ENCODE data around the gene SMIM41.

Gene SMIM41

DNA sequence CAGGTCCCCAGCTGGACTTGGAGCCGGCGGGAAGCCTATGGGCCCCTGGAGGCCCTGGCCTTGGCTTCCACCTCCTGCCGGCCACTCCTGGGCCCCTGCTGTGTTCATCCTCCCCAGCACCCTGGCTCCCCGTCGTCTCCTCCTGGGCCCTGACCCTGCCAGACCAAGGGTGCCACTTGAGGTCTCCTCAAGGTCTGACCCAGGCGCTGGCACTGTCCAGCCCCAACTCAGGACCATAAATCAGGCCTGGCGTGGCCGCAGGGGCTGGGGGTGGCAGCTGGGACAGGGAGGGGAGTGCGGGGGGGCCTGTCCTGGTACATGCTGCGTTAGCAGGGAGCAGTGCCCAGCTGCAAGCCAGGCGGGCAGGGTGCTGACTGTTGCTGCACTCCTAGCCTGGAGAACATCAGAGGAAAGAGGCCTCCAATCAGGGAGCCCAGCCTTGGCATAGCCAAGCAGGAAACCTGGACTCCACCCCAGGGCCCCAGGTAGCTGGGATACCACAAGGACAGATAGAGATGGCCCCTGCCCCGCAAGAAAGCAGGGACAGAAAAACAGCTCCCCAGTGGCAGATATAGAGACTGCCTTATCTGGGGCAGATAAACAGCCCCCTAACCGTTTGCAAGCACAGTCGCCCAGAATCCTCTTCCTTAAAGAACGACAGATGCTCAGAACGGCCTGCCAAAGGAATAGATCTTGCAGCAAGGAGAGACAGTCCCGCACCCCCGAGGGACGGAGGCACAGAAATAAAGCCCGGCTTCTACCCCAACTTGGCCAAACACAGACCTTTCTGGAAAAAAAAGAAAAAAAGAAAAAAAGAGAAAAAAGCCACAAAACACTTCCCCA is 16.2 kb upstream of the SMIM41 start:
- no peak for DNase-seq

GRCh38 chr12:52063981-52064649 is 15.4 kb upstream of the SMIM41 start:
- DNase-seq, result no peak

DNA sequence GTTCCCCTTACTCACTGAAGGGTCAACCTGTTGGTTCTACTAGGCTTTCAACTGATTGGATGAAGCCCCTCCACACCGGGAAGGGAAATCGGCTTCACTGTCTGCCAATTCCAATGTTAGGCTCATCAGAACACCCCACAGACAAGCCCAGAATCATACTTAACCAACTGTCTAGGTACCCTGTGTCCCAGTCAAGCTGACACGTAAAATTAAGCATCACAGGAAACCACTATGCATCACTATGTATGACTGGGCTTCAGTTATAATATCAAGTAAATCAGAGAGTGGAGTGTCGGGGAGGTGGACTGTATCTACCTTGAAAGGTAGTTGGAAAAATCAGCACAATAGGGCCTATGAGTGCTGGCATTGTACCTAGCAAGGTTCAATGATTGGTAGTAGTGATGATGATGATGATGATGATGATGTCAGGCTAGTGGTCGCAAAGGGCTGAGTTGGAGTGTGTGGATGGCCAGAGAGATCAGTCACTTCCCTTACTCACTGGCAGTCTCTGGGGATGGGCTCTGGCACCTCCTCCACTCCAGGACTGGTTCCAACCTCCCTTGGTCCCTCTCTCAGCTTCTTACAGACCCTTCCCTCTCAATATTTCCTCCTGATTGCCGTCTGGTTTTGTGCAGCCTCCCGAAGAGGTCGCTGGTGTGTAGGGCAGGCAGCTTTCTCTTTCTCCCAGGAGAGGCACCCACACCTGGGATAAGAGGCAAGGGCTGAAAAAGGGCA is 13.0 kb upstream of the SMIM41 start:
- DNase-seq, result no peak

- DNase-seq, result no peak
Measured at GRCh38 chr12:52067081-52067374, 12.5 kb upstream of the SMIM41 start.

- peak; percentile 67 for DNase-seq
Measured at GRCh38 chr12:52069327-52070184, 9.9 kb upstream of the SMIM41 start, which contains the start of gene ATG101. ATG101 (plus strand) TSS chr12:52069978; CDS start chr12:52073651, 3,673 bp downstream.

DNA sequence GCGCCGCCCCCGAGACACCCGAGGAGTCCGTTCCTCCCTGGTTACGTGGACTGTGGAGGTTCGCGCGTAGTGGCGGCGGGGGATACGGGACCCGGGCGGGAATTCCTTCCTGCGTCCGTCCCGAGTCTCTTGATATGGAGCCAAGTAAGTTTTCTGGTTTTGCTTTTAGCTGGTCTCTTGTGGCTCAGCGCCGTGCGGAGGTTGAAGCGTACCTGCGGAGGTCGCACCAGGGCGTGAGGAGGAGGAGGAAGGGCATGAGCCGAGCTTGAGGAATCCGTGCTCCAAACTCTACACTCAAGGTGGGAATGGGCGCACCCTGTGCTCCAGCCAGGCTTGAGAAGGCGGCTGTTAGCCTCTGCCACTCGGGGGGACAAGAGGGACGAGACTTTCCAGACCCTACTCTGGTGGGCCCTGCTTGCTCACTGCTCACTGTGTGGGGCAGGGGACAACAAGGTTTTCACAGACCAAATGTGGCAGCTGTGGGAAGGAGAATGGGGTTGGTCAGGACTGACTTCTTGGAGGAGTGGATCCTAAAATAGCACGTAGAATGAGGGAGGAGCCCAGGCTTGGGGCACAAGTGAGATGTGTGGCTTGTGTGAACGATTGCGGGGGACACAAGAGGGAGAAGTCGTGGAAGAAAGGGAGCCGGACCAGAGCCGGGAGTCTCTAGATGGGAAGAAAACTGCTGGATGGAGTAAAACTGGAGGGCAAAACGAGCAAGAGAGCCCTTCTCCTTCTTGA is 9.1 kb upstream of the SMIM41 start:
- DNase-seq, result no peak

DNA sequence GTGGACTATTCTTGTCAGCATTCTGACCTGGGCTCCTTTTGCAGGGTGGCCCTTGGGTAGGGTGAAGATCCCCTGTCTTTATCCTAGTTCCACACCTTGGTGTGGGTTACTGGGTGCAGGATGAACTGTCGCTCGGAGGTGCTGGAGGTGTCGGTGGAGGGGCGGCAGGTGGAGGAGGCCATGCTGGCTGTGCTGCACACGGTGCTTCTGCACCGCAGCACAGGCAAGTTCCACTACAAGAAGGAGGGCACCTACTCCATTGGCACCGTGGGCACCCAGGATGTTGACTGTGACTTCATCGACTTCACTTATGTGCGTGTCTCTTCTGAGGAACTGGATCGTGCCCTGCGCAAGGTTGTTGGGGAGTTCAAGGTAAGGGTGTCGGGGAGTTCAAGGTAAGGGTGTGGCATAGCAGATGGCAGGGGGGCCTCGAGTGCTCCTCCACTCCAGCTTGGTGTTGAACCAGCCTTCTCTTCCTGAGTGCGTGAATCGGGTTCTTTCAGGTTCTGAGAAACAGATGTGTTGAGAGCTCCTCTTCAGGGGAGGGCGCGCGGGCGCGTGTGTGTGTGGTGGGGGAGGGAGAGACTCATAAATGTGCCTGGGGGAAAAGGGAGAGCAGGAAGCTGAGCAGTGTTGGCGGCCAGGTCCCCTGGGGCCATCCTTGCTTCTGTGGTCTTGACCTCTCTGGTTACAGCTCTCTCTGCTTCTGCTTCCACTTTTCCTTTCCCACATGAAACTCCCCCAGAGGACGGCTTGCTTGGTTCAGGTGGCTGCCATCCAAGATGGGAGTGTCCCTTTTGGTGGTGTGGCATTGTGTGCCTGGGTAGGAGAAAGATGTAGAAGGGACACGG is 5.7 kb upstream of the SMIM41 start:
- peak; percentile 9 for DNase-seq

DNA sequence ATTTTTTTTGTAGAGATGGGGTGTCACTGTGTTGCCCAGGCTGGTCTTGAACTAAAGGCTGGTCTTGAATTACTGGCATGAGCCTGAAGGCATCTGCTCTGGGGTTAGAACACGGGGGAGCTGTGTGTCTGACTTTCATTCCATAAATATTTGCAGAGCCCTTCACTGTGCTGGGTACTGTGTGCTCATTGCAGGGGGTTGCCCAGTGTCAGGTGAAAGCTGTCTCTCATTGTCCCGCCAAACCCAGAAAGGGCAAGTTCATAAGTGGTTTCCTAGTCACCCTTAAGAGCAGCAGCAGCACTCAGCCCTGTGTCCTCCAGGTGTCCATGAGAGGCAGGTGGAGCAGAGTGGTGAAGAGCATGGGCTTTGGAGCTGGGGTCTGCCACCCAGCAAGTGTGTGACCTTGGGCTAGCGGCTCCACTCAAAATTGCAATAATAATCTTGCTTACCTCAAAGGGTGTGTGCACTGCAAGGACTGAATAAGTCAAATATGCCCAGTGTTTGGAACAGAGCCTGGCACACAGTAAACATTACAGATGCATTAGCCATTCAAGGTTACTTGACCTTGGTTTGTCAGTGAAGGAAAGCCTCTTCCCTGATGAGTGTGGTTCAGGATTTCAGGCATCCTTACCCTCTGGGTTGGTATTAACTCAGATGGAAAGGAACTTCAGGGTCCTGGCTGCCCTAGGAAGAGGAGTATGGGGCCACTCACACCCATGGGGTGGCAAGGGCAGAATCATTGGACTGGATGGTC is 4.4 kb upstream of the SMIM41 start:
- DNase-seq, result no peak

DNA sequence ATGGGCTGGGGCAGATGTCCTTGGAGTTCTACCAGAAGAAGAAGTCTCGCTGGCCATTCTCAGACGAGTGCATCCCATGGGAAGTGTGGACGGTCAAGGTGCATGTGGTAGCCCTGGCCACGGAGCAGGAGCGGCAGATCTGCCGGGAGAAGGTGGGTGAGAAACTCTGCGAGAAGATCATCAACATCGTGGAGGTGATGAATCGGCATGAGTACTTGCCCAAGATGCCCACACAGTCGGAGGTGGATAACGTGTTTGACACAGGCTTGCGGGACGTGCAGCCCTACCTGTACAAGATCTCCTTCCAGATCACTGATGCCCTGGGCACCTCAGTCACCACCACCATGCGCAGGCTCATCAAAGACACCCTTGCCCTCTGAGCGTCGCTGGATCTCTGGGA is 2.7 kb upstream of the SMIM41 start:
- DNase-seq, result no peak

- no peak for DNase-seq
Measured at GRCh38 chr12:52078276-52078675, 1.2 kb upstream of the SMIM41 start.

DNA sequence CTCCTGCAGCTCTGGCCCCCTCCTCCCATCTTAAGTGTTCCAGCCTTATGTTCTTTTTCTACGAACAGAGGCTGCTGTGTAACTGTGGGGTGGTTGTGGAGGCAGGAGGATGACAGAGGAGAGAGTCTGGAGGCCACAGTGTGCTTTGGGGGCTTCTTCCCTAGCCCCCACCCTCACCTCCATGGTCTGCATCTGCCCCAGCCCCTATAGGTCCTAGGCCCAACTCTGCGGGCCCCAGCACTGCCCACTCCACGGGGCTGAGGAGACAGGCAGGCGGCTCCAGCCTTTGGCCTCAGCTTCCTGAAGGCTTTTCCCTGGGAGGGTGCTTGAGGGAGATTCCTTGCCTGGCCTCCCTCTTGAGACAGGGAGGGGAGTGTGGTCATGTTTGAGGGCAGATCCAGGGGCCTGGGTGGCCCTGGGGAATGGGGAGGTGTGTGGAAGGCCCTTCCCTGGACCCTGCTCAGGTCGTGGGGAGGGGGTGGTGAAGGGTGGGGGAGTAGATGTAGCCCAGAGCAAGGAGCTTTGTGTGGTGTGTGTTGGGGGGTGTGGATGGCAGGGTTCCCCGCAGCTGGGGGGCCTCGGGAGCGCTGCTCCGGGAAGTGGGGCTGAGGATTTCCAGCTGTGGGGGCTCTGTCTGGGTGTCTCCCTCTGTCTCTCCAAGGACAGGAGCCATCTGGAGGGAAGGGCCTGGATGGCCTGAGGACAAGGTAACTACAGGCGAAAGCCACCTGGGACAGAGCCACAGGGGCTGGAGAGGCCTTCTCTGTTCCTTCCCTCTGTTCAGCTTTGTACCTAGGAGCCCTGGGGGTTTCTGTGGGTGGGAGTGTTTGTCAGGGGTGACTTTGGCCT is 1.1 kb downstream of the SMIM41 start:
- no peak for DNase-seq

DNA sequence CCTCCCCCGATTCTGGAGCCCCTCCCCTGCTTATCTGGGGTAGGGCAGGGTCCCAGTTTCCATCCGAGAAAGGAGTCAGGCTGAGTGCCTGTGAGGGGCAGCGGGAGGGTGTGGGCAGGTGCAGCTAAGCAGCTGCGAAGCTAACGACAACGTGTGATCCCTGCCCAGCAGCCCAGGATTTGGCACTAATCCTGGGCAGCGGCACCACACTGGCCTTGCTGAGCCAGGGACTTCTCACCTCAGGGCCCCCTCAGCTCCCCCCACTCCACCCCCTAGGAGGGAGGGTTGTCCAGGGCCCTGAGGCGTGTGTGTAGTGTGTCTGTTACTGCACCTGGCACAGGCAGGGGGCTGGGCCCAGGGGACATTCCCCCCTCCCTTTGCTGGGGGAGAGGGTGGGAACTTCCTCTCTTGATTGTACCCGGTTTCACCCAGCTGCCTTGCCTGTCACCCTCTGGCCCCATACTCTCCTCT is 1.8 kb downstream of the SMIM41 start:
- DNase-seq, result no peak

- DNase-seq, result no peak
Measured at GRCh38 chr12:52082026-52082668, 2.6 kb downstream of the SMIM41 start.

- DNase-seq, result no peak
Measured at GRCh38 chr12:52082669-52082987, 3.1 kb downstream of the SMIM41 start.

DNA sequence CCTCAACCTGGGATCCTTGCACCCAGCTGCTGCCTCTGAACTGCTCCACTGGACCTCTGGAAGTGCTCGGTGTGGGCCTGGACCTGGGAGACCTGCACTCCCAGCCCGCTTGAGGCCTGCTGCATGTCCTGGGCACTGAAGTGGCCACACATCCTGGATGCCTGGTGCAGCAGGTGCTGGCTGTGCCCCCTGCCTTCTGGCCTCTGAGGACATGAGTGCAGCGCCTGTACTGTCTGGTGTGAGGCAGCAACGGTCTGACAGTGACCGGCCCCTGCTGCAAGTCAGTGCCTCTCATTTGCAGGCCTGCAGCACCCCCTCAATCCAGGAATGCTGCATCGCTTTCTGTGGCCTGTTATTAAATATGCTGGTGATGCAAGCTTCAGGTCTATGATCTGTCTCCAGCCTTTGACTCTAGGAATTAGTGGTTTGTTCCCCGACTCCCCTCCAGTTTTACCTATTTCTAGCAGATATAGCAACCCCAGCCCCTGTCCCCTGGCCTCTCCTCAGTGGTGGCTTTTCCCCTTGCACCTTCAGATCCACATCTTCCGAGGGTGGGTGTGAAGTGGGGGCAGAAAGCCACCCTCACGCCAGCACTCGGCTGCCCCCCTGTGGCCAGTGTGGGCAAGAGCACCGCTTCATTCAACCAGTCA is 3.6 kb downstream of the SMIM41 start:
- no peak for DNase-seq

DNA sequence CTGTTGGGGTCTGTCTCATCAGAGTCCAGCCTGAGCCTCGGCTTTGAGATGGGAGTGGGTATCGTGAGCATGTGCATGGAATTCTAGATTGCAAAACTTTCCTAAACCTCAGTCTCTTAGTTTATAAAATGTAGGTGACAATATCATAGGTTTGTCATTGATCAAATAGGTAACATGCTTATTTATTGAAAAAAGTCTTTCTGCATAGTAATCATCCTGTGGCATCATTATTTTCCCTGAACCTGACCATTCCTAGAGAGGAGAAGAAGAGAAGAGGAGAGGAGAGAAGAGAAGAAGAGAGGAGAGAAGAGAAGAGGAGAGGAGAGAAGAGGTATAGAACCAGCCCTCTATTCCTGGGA is 4.1 kb downstream of the SMIM41 start:
- no peak for DNase-seq

DNA sequence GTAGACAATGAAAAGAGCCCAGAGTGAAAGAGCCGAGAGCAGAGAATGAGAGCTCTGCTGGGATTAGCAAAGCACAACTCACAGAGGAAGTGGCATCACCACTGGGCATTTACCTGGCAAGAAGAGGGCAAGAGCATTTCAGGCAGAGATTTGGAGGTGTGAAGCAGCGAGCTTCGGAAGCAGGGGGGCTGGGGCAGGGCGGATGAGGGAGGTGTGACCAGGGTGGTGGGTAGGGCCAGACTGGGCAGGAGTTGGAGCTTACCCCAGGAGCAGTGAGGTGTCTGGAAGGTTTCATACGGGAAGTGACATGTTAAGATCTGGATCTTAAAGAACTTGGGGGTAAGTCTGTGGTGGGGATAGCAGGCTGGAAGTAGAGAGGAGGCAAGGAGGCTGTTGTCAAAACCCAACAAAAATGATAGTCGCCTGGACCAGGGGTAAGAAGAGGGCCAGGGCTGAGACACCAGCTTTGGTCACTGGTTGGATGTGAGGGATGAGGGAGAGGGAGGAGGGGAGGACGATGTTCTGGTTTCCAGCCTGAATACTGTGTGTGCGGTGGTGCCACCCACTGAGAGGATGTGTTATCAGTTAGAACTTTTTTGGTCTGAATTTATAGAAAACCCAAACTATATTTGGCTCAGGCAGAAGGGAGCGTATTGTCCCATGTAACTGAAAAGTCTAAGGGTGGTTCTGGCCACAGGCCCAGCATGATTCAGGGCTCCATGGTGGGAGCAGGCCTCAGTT is 5.2 kb downstream of the SMIM41 start:
- DNase-seq, result no peak

GRCh38 chr12:52085682-52086180 is 6.2 kb downstream of the SMIM41 start:
- DNase-seq, result no peak
